ENCODE data around the gene PKN1.

GRCh38 chr19:14407605-14408484, 25.3 kb upstream of the PKN1 start:
- TF ChIP-seq, protein P1, sequence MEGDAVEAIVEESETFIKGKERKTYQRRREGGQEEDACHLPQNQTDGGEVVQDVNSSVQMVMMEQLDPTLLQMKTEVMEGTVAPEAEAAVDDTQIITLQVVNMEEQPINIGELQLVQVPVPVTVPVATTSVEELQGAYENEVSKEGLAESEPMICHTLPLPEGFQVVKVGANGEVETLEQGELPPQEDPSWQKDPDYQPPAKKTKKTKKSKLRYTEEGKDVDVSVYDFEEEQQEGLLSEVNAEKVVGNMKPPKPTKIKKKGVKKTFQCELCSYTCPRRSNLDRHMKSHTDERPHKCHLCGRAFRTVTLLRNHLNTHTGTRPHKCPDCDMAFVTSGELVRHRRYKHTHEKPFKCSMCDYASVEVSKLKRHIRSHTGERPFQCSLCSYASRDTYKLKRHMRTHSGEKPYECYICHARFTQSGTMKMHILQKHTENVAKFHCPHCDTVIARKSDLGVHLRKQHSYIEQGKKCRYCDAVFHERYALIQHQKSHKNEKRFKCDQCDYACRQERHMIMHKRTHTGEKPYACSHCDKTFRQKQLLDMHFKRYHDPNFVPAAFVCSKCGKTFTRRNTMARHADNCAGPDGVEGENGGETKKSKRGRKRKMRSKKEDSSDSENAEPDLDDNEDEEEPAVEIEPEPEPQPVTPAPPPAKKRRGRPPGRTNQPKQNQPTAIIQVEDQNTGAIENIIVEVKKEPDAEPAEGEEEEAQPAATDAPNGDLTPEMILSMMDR (IDR thresholded peaks at IDR 0.05): no peak
- TF ChIP-seq EZH2 (IDR thresholded peaks at IDR 0.05; ENCODE audit: borderline replicate concordance, insufficient read depth, low read depth, low read length, poor library complexity, severe bottlenecking): no peak

Data from B cell (primary cell).